Activated CD4-positive, alpha-beta T cell treated with anti-CD3 and anti-CD28 coated beads for 1 hour (primary cell): ENCODE results near the gene PITRM1.

Source experiments
- DNase-seq: peaks from one replicate; pipeline ENCODE4 v3.0.0-alpha.2; 2020

The PITRM1 gene

DNA sequence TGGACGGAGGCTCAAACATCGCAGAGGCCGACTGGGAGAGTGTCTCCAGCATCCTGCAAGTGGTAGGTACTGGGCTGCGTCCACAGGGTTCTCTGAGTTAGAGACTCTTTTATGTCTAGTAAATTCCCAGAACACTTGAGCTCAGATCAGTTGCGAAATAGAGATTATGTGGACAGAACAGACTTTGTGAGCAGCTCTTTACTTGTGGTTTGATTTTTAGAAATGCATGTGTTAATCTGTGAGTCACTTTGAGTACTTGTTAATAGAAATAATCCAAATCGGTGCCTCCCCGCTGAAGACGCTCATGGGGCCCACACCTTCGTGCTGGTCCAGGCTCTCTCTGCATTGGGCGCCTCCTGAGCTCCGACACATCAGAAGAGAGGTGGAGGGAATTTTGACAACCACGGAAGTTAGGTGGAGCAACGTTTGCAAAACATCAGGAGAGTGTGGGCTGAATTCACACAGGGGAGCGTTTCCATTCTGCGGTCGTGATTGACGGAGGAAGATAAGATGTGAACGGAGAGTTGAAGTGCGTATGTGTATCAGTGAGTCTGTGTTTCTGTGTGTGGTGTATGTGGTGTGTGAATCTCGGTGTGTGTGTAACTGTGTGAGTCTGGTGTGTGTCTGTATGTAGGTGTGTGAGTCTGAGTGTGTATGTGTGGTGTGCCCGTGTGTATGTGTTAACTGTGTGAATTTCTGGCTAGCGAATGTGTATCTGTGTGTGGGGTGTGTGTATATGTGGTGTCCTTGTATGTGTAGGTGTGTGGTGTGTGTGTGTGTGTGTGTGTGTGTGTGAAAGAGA lies 73.1 kb downstream of the PITRM1 start:
- no peak for DNase-seq

DNA sequence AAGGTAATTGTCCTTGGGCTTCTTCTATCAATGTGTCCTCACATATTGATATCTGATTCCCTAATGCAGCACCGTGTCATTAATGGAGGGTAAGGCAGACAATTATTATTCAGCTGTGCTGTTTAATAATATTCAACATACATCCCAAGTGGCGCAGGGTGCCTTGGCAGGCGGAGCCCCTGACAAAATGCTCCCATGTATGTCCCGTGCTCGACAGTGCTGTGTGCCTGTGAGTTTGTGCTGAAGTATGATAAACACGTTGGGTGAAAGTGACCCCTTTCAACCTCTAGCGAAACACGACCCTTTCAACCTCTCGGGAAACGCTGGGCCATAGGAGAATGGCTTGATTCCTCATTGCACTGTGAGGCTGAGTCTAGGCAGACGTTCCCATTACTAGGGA lies 73.9 kb downstream of the PITRM1 start:
- DNase-seq = no peak

GRCh38 chr10:3097160-3097559 lies 75.4 kb downstream of the PITRM1 start:
- no peak for DNase-seq

GRCh38 chr10:3096149-3096548 lies 76.4 kb downstream of the PITRM1 start:
- no peak for DNase-seq

- DNase-seq = no peak
Observed at GRCh38 chr10:3095373-3096139, 77.0 kb downstream of the PITRM1 start.

- DNase-seq = no peak
Observed at GRCh38 chr10:3094609-3095036, 78.0 kb downstream of the PITRM1 start.

DNA sequence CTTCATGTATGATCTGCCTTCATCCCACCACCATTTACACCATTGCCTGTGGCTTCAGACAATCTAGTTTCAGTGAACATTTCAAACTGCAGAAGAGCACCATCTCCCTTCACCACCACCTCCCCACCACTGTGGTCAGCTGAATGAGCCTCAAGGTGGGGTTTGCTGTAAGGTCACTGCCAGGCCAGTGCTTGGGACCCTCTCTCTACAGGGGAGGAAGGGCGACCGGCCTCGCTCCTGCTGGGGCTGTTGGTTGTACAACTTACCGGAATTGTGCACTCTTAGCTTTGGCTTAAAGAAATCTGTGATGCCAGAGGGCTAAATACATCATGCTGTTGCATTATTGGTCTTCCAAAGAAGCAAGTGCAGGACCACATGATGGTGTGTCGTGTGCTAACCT lies 78.6 kb downstream of the PITRM1 start:
- DNase-seq = no peak

GRCh38 chr10:3091921-3092320 lies 80.7 kb downstream of the PITRM1 start:
- no peak for DNase-seq

DNA sequence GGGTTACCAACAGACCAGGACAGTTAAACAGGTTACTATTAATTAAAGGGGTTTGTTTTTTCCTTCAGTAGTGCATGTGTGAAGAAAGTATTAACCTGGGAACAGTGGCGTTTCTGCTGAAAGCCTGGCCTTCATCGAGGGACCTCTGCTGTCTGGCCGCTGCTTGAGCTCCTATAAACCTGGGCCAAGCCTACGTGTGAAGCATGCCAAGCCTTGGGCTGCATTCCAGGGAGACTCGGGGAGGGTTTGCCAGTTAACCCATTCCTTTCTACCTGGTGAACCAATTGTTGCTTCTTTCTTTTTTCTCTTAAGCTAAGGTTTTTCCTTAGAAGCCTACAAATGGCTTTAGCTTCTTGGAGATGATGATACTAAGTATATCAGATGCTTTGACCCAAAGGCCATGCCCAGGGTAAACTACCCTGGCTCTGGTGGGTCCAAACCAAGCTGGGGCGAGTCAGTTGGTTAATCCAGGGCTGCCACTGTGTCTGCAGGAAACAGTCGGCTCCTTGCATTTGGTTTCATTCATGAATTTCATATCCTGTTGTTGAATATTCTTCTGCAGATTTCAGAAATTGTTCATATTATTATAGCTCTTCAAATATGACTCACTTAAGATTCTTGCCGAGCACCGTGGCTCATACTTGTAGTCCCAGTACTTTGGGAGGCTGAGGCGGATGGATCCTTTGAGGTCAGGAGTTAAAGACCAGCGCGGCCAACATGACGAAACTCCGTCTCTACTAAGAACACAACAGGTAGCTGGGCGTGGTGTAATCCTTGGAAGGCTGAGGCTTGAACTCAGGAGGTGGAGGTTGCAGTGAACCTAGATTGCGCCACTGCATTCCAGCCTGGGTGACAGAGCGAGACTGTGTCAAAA lies 81.4 kb downstream of the PITRM1 start:
- DNase-seq = no peak

DNA sequence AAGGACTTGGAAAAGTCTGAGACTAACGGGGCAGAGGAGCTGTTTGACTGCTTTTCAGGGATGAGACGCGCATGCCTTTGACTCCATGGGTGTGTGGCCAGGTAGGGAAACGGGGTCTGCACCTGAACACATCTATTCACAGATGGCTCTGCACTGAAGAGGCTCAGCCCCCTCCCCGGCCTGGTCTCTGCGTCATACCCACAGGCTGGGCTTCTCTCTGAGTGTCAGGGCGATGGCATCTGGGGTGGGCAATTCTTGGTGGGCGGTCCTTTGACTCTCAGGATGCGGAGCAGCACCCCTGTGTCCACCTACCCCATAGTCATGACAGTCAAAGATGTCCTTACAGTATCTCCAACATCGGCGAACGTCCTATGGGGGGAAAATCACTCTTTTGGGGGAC lies 82.2 kb downstream of the PITRM1 start:
- DNase-seq = no peak
